GM15510 (cell line): ENCODE results near the gene SCTR.

ENCODE experiments used
- POLR2A ChIP-seq: IDR thresholded peaks from 3 replicates; pipeline ENCODE4 v1.6.1; 2011; ENCODE audit warnings: borderline replicate concordance; ENCODE audit not compliant: insufficient read length; ENCODE audit errors: extremely low read depth

SCTR gene

DNA sequence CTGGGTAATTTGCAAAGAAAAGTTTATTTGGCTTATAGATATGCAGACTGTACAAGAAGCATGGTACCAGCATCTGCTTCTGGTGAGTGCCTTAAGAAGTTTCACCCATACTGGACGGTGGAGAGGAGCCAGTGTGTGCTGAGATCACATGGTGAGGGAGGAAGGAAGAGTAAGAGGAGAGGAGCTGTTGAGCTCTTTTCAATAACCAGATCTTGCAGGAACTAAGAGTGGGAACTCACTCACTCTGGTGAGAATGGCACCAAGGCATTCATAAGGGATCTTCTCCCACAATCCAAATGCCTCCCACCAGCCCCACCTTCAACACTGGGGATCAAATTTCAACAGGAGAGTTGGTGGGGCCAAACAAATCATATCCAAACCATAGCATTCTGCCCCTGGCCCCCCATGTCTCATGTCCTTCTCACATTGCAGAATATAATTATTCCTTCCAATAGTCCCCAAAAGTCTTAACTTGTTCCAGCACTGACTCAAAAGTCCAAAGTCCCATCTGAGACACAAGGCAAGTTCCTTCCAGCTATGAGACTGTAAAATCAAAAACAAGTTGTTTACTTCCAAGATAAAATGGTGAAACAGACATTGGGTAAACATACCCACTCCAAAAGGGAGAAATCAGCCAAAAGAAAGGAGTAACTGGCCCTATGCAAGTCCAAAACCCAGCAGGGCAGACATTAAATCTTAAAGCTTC is 104.3 kb downstream of the SCTR start:
- TF ChIP-seq POLR2A = no peak

DNA sequence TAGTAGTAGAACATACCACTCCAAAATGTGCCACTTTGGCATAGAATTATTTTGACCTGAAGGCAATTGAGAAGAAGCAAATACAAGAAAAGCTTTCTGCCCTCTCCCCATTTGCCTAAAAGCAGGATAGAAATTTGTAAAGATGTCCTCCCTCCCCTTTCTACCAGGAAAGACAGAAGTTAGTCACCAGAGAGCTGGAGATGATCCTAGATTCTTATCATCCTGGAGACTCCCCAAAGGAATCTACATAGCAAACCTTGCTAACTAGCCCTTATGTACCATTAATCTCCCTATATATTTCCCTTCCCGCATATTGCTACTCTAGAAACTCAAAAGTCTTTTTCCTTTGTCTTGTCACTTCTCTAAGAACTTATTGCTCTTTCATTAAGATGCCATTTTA is 105.2 kb downstream of the SCTR start:
- no peak for TF ChIP-seq POLR2A

DNA sequence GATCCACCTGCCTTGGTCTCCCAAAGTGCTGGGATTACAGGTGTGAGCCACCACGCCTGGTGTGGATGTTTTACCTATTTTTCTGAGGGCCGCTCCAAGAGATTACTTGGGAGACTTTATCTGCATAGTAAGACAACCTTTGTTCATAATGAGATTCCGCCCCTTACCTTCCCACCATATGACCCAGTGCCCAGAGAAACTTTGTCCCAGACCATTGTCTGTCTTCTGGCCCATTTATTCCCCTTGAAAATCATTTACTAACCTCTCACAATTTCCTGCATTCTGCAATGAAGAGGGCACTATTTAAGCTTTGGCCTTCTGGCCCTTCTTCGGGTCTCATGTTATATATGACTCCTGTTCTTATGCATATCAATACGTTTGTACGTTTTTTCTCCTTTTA is 106.4 kb downstream of the SCTR start:
- no peak for TF ChIP-seq POLR2A

DNA sequence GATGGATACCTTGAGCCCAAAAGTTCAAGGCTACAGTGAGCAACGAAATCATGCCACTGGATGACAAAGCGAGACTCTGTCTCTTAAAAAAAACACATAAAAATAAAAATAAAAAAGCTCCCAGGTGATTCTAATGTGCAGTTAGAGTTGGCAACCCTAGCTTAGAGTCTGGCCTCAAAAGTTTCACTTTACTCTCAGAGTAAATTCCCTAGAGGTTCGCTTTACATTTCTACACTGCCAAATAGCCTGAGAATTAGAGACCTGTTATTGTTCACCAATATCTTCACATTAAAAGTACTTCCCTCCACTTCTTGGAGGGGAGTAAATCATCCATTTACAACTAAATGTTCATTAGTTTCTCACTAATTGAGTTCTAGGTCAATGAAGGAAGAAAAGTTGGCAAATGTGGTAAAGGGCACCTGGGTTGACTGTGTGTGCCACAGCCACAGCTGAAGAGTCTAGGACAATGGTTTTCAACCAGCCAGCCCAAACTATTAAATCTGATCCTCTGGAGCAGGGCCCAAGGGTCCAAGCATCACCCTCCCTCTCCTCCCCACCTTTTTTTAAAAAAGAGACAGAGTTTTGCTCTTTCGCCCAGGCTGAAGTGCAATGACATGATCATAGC is 107.9 kb downstream of the SCTR start:
- TF ChIP-seq POLR2A = no peak

DNA sequence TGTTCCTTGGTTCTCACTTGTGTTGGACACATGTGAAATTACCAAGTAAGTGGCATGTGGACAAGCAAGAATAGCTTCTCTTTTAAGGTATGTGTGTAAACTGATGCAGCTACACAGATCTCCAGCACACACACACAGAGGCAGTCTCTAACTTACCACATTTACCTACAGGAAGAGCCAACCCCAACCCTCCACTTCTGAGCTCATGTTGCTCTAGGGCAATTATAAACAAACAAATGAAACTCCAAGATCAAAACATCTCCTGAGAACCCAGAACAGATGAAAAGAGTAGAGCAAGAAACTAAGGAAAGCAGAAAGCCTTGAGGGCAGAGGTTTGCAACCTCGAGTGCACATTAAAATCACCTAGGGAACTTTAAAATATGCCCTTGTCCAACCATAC is 108.7 kb downstream of the SCTR start:
- no peak for TF ChIP-seq POLR2A

DNA sequence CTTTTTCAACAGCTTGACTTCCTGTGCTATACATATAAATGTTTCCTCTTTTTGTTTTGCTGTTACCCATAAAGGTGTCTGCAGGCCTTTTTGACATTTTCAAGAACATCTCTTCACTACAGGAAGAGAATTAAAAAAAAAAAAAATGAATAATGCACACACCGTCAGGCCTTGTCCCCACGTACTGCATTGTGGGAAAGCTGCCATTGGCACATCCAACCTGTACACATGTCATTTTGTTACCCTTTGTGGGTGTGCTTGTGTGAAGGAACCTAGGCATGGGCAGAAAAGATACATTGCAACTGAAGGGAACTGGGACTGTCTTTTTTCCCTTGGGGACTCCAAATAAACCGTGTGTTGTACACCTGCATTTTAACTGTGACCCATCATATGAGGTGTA is 109.4 kb downstream of the SCTR start:
- no peak for TF ChIP-seq POLR2A

DNA sequence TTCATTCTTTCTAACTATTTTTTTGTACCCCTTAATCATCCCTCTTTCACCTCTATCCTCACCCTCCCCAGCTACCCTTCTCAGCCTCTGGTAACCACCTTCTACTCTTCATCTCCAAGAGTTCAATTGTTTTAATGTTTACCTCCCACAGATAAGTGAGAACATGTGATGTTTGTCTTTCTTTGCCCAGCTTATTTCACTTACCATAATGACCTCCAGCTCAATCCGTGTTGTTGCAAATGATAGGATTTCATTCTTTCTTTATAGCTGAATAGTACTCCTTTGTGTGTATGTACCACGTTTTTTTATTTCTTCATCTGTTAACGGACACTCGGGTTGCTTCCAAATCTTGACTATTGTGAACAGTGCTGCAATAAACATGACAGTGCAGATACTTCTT is 114.8 kb downstream of the SCTR start:
- no peak for TF ChIP-seq POLR2A

DNA sequence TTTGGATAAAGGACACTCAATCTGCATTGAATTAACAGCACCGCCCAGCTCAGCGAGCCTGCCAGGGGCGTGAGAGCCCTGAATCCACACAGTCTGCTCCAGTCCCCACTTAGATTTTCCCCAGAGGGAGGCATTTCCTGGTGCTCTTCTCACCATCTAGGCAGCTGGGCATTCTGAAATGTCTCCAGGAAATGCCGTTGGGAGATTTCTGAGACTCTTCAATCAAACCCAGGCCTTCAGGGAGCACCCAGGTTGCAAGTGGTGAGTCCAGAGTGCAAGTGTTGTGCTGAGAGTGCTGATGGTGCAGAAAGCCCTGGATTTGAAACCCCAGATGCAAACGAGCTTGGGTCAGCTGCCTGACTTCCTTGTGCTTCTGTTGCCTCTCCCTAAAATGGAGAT is 116.1 kb downstream of the SCTR start:
- no peak for TF ChIP-seq POLR2A

DNA sequence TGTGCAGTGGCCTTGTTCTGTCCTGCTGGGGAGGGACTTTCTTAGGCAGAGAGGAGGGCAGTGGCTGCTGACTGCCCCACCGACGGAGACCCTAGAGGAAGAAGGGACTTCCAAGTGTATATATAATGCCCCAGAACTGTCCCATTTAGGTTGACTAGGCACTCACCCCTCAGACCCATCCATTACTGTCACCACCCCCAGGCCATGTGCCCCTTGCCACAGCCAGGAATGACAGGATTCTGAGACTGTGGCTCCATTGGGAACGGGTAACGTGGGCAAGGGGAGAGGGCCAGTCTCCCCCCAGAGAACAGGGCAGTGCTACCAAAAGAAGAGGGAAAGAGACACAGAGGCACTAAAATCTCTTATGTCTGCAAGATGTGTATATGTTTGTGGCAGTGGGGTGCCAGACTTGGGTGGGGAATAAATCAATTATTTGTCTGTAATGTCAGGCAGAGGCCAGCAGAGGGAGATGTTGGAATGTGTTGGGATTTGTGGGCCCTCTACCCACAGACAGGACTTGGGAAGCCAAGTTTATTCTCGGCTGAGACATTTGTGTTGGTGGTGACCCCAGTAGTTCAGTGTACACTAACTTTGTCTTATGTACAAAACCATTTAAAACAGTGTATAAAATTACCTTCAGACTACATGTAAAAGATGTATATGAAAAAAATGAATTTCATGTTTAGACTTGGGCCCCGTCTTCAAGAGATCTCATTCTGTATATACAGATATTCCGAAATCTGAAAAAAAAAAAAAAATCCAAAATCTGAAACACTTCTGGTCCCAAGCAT is 116.7 kb downstream of the SCTR start:
- TF ChIP-seq POLR2A = no peak

DNA sequence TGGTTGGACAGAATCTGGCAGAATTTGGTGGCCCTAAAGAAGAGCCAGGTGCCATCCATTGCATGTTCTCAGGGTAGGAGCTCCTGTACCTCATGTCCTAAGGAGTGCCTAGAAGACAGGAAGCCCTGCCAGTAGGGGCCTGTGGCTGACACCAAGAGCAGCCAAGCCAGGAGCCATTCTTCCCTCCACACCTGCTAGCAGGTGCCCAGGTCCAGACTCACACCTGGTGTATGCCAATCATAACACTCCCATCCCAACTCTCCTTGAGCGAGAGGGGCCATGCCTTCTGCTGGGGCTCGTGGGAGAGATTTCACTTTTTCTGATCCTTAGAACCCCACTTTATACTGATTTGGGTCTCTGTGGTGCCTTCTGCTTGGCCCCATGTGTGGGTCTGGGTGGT is 119.1 kb downstream of the SCTR start:
- no peak for TF ChIP-seq POLR2A

DNA sequence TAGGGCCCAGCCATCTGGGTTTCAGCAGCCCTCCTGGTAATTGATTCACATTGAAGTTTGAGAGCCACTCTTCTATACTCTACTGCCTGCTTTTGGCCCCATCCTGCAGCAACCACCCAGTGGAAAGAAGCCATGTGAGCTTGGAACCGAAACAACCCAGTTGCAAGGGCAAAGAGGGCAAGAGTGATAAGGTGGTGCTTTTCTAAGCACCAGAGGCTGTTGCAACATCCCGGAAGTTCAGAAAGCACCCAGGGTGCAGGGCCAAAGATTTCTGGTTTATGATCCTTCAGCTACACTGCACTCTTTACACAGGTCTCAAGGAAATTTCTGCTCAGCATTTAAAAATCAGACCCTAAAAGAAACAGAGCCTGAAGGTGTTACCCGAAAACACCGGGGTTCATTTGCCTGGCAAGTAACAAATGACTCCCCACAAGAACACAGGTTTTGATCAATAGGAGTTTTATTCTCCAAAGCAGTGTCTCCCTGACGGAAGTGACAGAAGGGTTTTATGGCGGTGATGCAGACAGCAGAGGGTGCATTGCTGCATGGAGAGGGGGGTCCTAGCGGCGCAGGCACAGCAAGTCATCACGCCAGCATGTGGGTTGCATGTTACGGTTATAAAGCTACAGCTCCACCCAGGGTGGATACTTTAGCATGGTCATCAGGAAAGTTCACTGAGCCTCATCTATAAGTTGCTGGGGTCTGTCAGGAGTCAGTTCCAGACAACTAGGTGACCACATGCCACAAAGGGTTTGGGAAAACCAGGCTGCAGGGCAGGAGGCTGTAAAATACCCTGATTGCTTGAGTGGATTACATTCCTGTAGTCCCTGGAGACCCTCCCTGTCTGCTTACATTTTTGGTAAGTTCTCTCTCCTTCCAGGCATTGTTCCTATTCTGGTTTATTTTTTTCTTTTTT is 121.4 kb downstream of the SCTR start:
- no peak for TF ChIP-seq POLR2A

DNA sequence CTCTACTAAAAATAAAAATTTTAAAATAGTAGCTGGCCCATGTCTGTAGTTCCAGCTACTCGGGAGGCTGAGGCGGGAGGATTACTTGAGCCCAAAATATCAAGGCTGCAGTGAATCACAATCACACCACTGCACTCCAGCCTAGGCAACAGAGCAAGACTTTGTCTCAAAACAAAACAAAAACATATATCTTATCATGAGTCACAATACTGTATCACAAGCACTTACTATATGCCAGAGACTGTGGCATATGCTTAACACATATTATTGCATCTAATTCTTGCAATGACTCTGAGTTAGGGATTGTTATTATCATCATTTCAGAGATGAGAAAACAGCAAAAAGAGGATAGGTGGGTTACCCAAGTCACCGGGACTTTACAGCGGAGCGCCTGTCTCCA is 122.2 kb downstream of the SCTR start:
- no peak for TF ChIP-seq POLR2A

DNA sequence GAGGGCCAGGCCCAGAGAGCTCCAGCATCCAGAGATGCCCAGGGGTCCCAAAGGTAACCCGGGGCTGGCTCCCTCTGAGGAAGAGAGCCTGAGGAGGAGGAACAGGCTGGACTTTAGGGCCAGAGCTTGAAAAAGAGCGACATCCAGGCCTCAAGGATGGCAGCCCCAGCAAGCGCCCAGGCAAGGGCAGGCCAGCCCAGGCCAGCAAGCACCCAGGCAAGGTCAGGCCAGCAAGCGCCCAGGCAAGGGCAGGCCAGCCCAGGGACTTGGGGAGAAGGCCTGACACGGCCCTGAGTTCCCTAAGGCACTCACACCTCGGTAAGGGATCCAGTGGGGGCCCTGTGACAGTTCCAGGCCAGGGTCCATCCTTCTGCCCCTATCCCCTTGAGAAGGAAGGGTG is 127.1 kb downstream of the SCTR start:
- no peak for TF ChIP-seq POLR2A

DNA sequence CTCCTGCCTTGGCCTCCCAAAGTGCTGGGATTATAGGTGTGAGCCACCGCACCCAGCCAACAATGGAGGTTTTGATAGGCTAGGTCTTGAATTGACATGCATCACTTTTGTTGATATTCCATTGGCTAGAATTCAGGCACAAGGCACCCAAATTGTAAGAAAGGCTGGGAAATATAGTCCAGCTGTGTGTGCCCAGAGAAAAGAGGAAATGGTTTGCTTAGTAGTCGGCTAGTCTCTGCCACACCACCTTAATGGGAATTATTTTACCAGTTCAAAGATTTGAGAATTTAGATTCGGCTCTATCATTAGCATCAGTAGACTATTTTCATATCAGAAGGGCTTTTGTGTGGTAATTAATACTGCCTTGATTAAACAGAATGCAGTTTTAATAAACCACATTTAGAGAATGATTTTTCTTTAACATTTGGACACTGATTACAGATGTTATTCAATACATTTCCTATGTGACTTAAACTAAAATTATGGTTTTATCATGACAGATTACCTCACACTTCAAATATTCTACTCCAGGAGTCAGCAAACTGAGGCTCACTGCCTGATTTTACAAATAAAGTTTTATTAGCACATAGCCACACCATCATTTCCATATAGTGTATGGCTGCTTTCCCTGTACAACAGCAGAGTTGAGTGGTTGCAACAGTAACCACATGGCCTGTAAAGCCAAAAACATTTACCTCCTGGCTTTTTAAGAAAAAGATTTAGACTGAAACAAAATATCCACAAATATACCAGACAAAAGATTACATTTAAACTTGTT is 130.1 kb downstream of the SCTR start:
- no peak for TF ChIP-seq POLR2A
